SU-DHL-6 (cell line): ENCODE results near the gene MME.

ENCODE experiments used
- CTCF ChIP-seq: fragments of 200-600 bp; sonication (generic); IDR thresholded peaks from one replicate; pipeline ENCODE4 v1.5.1; 2017; ENCODE audit warnings: antibody characterized with exemption, mild to moderate bottlenecking, low read length, moderate library complexity; ENCODE audit not compliant: insufficient read depth, poor library complexity, severe bottlenecking
- EZH2phosphoT487 ChIP-seq: fragments of 200-600 bp; sonication (generic), shearing (Covaris generic); conservative IDR thresholded peaks from 2 replicates; pipeline ENCODE4 v1.6.1; 2018; ENCODE audit warnings: mild to moderate bottlenecking, antibody characterized with exemption, low read length, moderate library complexity, mixed read lengths

GRCh38 chr3:155192957-155193746 is 113.0 kb downstream of the MME start:
- TF ChIP-seq CTCF (no peak), EZH2phosphoT487 (no peak)
